HG02588 (cell line): ENCODE measurements around the gene BRICD5.

Experiments used
- ATAC-seq: cut with Tn5 transposase; IDR thresholded peaks from one replicate; pipeline ENCODE4 v1.9.1; 2021; ENCODE audit warnings: mild to moderate bottlenecking, moderate library complexity; ENCODE audit not compliant: unreplicated experiment

Gene BRICD5

DNA sequence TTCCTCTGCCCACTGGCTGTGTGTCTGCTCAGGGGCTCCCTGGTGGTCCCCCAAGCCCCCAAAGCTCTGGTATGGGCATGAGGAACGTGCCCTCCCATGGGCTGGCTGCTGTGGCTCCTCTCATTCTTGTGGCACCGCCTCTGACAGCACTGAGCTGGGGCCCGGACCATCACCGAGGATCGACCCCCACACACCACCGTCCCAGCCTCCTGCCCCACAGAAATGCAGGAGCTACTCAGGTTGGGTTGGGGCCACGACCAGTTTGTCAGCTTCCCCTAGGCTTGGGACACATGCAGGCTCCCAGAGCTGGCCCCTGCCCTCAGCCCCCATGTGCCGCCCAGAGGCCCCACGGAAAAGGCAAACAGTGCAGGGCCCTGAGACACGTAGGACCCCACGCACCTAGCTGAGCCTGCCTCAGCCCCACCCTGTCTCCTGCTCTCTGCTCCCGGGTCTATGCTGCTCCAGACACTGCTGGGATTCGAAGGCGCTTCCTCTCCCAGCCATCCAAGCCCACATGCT is 11.0 kb downstream of the BRICD5 start:
- no peak for ATAC-seq

GRCh38 chr16:2199095-2199494 is 11.6 kb downstream of the BRICD5 start:
- no peak for ATAC-seq

GRCh38 chr16:2198283-2198682 is 12.4 kb downstream of the BRICD5 start:
- ATAC-seq: no peak

- no peak for ATAC-seq
Measured at GRCh38 chr16:2197765-2198164, 12.9 kb downstream of the BRICD5 start.

DNA sequence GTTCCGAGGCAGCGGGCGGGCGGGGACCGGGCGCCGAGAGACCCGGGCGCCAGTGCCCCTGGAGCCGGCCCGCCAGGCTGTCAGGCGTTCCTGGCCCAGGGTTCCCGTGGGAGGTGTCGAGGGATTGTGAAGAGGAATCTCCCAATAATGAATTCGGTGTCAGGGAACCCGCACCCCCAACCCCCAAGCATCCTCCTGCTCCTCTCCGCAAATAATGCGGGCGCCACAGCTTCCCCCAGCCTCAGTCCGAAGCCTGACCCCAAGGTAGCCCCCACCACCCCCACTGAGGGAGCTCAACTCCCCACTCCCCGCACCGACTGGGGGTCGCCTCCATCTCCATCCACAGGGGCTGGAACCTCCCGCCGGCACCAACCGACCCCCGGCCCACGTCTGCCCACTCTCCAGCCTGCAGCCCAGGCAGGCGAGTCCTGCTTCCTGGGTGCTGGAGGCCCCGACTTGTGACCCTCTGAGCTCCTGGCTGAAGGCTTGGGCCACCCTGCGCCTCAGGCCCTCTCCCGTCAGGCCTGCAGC is 13.6 kb downstream of the BRICD5 start:
- no peak for ATAC-seq

DNA sequence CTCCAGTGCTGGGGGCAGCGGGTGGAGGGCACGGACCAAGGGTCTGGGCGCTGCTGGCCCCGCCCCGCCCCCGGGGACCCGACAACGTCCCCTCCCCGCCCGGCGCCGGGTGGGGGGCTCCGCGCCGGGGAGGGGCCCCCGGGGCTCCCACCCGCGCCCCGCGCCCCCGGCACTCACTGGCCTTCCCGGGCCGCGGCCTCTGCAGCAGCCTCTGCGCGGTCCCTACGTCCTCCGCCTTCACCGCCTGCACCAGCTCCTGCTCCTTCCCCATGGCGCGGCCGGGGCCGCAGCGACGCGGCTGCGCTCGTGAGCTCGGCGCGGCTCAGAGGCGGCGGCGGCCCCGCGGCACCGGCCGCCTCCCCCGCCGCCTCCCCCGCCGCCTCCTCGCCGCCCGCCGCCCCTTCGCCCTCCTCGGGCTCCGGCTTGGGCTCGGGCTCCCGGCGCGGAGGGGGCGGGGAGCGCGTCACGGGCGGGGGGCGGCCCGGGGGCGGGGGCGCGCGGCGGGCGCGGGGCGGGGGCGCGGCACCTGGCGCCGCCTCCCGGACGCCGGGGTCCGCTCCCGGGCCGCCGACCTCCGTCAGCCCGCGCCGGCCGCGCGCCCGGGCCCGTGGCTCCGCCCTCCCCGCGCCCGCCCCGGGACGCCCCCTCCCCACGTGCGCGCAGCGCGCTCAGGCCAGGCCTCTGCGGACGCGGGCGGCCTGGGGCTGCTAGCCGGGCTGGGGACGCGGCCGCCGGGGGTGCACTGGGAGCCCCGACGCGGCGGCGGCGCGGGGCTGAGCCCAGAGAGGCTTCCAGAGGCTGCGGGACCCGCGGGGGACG is 14.3 kb downstream of the BRICD5 start, which contains the start of gene CASKIN1:
Gene CASKIN1, minus strand, starts transcription at position 444 of the 819 bp plus-strand sequence. Its CDS starts 173 bp downstream, at position 271.
- ATAC-seq: no peak

GRCh38 chr16:2195322-2196161 is 15.1 kb downstream of the BRICD5 start:
- no peak for ATAC-seq

DNA sequence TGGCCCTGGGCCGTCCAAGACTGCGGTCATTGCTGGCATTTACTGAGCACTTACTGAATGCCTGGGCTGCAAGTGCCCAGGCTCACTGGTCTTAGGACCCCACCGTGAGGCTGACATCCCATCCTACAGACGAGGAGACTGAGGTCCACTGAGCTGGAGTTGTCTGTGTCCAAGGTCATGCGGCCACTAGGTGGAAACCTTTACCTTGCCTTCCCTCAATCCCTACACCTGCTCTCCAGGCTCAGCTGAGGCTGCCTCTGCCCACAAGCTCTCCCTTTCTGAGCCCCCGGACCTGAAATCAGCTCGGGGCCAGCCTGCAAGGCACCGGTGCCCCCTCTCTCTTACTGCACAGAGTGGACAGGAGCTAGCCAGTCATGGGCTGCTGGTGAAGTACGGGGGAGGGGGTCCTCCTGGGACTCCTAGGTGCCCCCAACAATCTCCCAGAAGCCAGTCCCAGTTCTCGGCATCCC is 15.8 kb downstream of the BRICD5 start:
- ATAC-seq: no peak

GRCh38 chr16:2194166-2194834 is 16.4 kb downstream of the BRICD5 start:
- ATAC-seq: no peak

GRCh38 chr16:2191446-2191706 is 19.3 kb downstream of the BRICD5 start:
- ATAC-seq: no peak

GRCh38 chr16:2190659-2191445 is 19.8 kb downstream of the BRICD5 start:
- no peak for ATAC-seq

DNA sequence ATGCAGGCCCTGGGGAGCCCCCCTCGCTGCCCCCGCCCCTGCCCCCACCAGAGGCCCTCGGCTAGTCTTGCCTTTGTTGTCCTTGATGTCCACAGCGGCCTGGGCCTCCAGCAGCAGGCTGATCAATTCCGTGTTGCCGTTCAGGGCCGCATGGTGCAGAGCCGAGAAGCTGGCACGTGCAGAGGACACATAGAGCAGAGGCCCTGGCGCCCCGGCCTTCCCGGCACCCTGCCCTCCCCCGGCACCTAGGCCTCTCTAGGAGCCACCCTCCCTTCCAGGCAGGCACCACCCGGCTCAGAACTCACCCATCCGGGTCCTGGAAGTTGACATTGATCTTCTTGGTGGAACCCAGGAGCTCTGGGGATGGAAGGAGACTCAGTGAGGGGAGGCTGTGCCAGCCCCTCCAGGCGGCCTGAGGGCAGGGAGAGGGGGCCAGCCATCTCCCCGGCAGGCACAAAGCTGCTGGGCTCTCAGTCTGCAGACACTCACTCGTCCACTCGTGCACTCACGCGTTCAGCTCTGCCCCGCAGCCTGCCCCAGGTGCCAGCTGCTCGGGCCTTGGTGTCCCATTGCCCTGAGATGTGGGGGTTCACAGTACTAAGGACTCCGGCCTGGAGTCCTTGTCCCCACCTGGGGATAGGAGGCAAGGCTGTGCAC is 20.5 kb downstream of the BRICD5 start:
- ATAC-seq: no peak

DNA sequence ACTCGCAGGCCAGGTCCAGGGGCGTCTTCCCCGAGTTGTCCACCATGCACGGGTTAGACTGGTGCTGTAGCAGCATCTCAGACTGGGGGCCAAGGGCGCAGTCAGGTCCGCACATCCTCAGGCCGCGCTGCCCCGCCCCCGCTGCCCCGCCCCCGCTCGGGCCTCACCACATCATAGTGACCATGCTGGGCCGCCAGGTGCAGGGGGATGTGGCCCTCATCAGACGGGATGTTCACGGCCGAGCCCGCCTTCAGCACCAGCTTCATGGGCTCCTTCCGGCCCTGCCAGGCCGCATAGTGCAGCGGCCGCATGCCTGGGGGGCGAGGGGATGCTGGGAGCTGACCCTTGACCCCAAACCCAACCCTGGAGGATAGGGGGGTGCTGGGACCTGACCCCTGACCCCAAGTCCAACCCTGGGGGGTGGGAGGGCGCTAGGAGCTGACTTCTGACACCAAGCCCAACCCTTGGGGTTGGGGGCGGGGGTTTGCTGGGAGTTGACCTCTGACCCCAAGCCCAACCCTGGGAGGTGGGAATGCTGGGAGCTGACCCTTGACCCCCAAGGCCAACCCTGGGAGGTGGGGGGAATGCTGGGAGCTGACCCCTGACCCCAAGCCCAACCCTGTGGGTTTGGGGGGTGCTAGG is 21.3 kb downstream of the BRICD5 start:
- ATAC-seq: no peak

DNA sequence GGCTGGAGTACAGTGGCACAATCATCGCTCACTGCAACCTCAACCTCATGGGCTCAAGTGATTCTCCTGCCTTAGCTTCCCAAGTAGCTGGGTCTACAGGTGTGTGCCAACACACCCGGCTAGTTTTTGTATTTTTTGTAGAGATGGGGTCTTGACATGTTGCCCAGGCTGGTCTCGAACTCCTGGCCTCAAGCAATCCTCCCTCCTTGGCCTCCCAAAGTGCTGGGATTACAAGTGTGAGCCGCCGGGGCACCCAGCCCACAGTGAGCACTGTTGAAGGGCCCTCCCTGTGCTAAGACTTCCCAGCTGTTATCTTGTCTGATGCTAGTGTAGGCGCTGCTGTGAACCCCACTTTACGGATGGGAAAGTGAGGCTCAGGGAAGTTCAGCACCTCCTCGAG is 22.3 kb downstream of the BRICD5 start:
- ATAC-seq: no peak

DNA sequence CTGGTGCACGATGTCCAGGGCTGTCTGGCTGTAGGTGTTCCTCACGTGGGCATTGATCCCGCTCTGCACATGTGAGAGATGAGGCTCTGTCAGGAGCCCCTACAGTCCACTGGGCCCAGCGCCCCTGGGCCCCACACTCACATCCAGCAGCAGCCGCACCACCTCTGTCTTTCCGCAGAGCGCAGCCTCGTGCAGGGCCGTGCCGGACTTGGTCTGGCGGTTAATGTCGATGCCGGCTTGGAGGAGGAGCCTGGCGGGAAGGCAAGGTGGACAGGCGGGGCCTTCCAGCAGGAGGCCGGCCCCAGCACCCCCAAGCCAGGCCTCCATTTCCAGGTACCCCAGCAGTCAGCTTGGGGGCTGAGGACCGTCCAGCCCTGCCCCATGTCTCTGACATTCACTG is 23.5 kb downstream of the BRICD5 start:
- no peak for ATAC-seq

GRCh38 chr16:2186505-2186904 is 24.2 kb downstream of the BRICD5 start:
- ATAC-seq: no peak

DNA sequence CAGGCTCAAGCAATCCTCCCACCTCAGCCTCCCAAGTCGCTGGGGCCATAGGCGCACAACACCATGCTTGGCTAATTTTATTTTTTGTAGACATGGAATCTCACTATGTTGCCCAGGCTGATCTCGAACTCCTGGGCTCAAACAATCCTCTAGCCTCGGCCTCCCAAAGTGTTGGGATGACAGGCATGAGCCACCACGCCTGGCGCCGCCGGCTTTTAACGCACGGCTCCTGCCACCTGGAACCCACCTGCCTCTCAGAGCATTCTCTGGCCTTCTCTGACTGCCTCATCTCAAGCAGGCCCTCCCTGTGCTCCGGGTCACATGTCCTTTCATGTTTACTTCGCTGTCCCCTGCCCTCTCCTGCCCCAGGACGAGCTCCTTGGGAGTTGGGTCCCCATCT is 24.6 kb downstream of the BRICD5 start:
- ATAC-seq: no peak

DNA sequence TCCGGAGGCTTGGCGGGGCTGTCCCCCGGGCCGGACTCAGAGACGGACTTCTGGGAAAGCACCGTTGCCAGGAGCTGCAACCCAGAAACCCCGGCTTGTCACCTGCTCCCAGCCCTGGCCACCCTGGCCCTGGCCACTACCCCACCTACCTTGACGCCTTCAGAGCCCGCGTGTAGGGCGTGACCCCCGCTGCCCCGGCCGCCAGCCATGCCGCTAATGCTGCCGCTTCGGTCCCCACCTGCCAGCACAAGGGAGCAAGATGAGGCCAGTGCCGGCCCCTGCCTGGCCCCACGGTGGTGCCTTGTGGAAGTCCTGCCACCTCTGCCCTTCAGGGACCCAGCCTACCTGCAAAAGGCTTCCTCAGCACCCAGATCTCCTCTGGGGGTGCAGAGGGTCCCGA is 25.7 kb downstream of the BRICD5 start:
- no peak for ATAC-seq

DNA sequence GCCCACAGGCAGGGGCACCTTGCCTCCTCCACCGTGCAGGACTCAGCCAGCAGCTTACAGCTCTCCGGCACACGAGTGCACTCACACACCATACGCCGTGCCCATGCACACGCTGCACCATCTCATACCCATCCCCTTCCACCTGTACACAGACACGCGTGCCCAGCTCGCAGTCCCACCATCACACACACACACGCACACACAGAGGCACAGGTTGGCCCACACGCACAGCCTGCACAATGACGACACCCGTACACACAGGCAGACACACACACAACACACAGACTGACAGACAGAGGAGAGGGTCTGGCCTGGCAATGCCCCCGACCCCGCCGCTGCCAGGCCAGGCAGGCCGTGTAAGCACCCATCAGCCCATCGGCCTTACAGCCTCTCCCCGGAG is 26.3 kb downstream of the BRICD5 start:
- ATAC-seq: no peak
